Endometrial microvascular endothelial cells (primary cell): Measurements from ENCODE around the gene CUL1. TPM values are rescaled to one million over a fixed set of nuclear protein-coding genes. Genes with fewer than 3 reads are reported as not detected.

Source experiments
- in situ Hi-C: cut with HindIII; loops from 2 replicates; pipeline ENCODE4 v1.10.0; 2017; ENCODE audit warnings: low sequenced_read_pairs, low pct_unique_long_range_greater_than_20kb; ENCODE audit errors: inconsistent ontology term
- total RNA-seq: library from RNA; depleted of rRNA; stranded (reverse); fragments of >200 nt; gene quantifications from one replicate; pipeline ENCODE4 v1.2.3, GENCODE V29; 2015; ENCODE audit errors: inconsistent ontology term

The CUL1 gene
- total RNA-seq, 1 donor from 2014 or later, result 53.4 TPM

DNA sequence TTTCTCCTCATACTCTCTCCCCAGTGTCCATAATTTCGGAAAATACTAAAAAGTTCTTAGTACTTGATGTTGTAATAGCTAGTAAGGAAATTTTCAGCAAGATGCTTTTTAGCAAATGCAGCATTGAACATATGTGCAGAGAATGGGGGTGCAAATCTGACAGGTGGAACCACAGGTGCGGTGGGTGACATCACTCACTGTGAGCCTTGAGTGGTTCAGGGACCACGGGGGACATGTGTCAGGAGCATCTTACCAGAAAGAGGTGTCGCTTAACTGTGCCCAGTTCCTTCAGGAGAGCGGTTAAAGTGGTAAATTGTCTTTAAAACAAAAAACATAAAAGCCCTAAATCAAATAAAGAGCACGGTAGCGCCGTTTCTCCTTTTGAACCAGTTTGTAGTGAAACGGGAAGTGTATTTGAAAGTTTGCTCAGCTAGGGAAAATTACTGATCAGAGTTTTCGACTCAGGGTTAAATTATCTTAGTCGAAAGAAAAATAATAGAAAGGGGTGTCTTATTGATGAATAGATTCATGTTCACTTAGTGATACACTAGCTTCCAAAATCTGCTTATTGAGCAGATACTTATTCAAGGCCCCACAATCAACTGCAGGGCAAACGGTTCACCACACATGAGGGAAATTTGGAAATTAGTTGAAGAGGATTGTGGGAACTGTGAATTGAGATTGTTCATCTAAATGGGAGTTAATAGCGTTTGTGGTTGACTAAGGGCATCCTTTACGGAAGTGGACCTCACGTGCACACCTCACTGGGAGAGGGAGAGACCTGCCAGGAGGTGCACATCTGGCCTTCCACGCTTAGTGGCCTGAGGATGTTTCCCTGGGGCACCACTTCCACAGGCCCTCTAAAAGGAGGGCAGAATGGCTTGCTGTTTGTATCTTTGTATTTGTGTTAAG lies 12.7 kb downstream of the CUL1 start:
- in situ Hi-C loops, result loop anchor here (25.0 kb wide), 1 partner anchor 126 kb away; no protein-coding TSS in a partner anchor

DNA sequence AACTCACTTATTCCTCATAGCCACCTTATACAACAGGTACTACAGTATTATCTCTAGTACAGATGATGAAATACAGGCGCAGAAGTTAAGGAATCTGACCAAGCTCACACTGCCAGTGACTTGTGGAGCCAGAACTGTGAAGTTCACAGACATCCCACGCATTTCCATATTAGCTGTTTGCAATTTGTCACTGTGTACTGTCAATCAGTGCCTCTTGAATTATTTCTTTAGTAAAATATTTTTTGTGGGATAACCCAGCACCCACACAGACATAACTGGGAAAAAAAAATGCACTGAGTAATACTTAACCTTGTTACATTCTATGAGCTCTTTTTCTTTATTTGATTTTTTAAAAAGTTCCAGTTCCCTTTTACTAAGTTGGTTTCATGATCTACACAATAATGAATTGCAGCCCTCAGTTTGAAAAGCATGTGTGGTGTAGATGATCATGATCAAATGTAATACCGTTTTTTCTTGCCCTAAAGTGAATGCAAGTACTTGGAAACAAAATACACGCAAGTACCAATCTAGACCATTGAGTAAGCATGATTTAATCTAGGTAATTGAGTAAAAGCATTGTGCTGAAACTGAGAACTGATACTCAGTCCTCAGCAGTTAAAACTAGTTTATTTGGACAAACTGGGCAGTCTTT lies 14.1 kb downstream of the CUL1 start:
- in situ Hi-C loops, result loop anchor here (25.0 kb wide), 1 partner anchor 124 kb away; no protein-coding TSS in a partner anchor

DNA sequence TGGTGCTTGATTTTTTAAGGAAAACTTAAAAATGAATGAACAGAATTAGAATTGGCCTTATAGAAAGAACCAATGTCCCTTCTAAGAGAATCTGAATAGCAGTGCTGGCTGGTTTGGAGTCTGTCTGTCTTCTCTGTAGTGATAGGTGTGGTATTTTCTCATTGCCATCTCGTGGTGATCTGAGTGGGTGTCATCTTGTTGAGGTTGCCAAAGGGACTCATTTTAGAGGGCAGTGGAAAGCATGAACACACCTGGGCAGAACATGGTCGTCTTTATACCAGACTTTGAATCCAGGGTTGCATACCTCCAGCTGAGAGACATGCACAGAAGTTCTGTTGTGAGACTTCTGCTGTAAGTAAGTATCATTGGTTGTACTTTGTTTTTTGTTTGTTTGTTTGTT lies 15.8 kb downstream of the CUL1 start:
- in situ Hi-C loops, result loop anchor here (25.0 kb wide), 1 partner anchor 123 kb away; no protein-coding TSS in a partner anchor

DNA sequence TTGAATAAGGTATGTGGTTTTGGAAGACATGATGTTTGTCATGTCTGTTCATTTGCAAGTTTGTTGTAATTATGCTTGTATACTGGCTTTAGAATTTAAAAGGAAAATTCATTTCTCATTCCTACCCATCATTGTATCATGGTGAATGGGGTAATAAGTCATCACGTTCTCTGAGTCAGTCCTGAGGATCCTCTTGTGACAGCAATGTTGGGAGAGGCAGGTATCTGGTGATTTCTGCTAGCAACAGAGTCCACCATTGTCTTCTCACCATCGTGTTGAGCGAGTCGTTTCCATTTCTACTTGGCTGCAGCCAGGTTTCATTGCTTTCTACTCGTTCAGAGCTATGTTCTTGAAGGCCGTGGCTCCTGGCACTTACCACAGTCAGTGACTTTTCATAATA lies 16.3 kb downstream of the CUL1 start:
- in situ Hi-C loops, result loop anchor here (25.0 kb wide), 1 partner anchor 122 kb away; no protein-coding TSS in a partner anchor

DNA sequence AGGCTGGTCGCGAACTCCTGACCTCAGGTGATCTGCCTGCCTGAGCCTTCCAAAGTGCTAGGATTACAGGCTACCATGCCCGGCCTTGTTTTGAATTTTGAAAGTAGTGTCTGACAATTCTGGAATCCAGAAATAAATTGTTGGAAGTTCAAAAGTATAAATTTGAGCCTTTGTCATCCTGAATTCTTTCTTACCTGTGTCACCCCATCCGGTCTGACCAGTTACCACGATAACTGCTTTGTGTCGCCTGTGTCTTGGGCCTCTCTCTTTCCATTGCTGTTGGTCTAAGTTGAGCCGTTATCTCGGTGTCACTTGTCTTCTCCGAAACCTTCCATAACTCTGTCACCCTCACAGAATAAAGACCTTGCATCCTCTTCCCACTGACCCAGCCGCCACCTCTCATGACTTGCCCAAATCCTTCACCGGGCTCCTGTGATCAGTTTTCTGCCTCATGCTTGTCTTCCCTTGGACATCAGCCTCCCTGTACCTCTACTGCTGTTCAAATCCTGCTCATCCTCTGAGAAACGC lies 18.6 kb downstream of the CUL1 start:
- in situ Hi-C loops, result loop anchor here (25.0 kb wide), 1 partner anchor 120 kb away; no protein-coding TSS in a partner anchor

DNA sequence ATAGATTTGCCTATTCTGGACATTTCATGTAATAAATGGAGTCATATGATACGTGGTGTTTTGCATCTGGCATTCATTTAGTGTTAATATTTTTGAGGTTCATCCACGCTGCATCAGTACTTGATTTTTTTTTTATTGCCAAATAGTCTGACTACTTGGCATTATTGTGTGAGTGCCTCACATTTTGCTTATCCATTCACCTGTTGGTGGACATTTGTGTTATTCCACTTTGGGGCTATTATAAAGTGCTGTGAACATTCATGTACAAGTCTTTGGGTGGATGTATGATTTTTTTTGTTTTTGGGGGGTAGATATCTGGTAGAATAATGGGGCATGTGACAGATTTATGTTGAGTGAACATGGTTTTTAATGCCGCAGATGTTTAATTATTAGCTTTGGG lies 19.7 kb downstream of the CUL1 start:
- in situ Hi-C loops, result loop anchor here (25.0 kb wide), 1 partner anchor 119 kb away; no protein-coding TSS in a partner anchor

- in situ Hi-C loops, result loop anchor here (25.0 kb wide), 1 partner anchor 118 kb away; no protein-coding TSS in a partner anchor
Measured at GRCh38 chr7:148719753-148720152, 21.1 kb downstream of the CUL1 start.

GRCh38 chr7:148720472-148720871 lies 21.8 kb downstream of the CUL1 start:
- in situ Hi-C loops, result loop anchor here (25.0 kb wide), 1 partner anchor 117 kb away; no protein-coding TSS in a partner anchor

GRCh38 chr7:148721390-148721789 lies 22.7 kb downstream of the CUL1 start:
- in situ Hi-C loops, result loop anchor here (25.0 kb wide), 1 partner anchor 116 kb away; no protein-coding TSS in a partner anchor

GRCh38 chr7:148722340-148723165 lies 23.9 kb downstream of the CUL1 start:
- in situ Hi-C loops, result loop anchor here (25.0 kb wide), 1 partner anchor 115 kb away; no protein-coding TSS in a partner anchor

DNA sequence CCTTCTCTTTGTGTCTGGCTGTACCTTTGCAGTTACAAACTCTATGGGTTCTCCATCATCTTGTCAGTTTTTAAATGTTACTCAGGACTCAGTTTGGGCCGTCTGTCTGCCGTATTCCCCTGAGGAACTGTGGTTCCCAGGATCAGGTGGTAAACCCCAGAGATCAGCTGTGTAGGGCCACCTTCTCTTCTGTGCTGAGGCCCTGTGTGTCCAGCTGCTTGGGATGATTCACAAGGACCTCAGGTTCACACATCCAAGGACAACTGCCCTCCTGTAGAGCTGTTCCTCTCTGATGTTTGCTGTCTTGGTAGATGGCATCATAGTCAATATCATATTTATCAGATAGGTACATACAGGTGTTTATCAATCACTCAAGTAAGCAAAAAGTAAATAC lies 24.5 kb downstream of the CUL1 start:
- in situ Hi-C loops, result loop anchor here (25.0 kb wide), 1 partner anchor 114 kb away; no protein-coding TSS in a partner anchor

DNA sequence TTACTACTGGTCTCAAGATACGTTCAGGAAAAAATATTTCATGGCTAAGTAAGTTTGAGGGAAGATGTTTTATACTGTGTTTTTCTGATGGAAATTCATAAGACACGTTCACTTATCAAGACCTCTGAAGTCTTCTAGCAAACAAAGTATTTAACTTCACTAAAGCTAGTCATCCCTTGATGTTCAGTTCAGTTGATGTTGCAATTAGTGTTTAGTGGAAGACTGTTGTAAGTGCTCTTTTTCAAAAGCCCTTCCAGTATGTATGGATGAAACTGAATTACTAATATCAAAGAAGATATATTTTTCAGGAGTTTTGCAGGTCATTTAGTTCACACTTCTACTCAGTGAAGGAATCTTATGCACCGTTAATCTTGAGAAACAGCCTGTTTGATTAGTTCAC lies 25.1 kb downstream of the CUL1 start:
- in situ Hi-C loops, result loop anchor here (25.0 kb wide), 1 partner anchor 113 kb away; no protein-coding TSS in a partner anchor

GRCh38 chr7:148726385-148726784 lies 27.7 kb downstream of the CUL1 start:
- in situ Hi-C loops, result no loop called here

GRCh38 chr7:148727501-148728278 lies 29.0 kb downstream of the CUL1 start:
- in situ Hi-C loops, result no loop called here

GRCh38 chr7:148729984-148730733 lies 31.5 kb downstream of the CUL1 start:
- in situ Hi-C loops, result no loop called here

GRCh38 chr7:148732862-148733261 lies 34.2 kb downstream of the CUL1 start:
- in situ Hi-C loops, result no loop called here

DNA sequence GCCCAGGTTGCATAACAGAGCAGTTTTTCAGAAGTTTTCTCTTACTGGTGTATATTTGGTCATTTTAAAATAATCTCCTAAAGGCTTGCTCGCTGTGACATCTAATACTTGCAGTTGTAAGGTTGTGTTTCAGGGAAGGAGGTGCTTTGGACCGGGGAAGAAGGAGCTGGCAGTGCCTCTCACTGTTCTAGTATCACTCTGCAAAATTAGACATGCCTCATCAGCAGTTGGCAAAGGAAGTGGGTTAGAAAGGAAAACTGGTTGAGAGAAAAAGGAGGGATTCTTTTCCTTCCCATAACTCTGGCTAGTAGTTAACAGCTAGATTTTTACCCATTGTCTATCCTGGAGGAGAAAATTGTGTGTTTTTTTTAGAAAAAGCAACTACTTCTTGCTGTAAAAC lies 34.8 kb downstream of the CUL1 start:
- in situ Hi-C loops, result no loop called here
